HG02973 (cell line): Measurements from ENCODE around the gene PPWD1.
A peak's percentile ranks its signal among the peaks of the same experiment; 100 is the strongest.

Experiments
- ATAC-seq: cut with Tn5 transposase; IDR thresholded peaks from one replicate; pipeline ENCODE4 v1.9.1; 2021; ENCODE audit warnings: moderate library complexity; ENCODE audit not compliant: unreplicated experiment

Gene PPWD1

GRCh38 chr5:65623482-65623881 is 60.4 kb downstream of the PPWD1 start:
- no peak for ATAC-seq

- ATAC-seq = peak; percentile 93
Observed at GRCh38 chr5:65624025-65624570, 61.0 kb downstream of the PPWD1 start, which contains the start of gene TRIM23. Gene TRIM23, minus strand, starts transcription at chr5:65624333. Its CDS starts 59 bp downstream, at chr5:65624274.

GRCh38 chr5:65624571-65625555 is 61.8 kb downstream of the PPWD1 start, which contains the start of the genes SHLD3 and TRAPPC13:
Gene SHLD3, plus strand, starts transcription at chr5:65625027. Its CDS starts 4,561 bp downstream, at chr5:65629588.
Gene TRAPPC13, plus strand, starts transcription at chr5:65625027. Its CDS starts 34 bp downstream, at chr5:65625061.
- peak; percentile 72 for ATAC-seq

GRCh38 chr5:65625743-65626142 is 62.6 kb downstream of the PPWD1 start:
- ATAC-seq = no peak

- no peak for ATAC-seq
Observed at GRCh38 chr5:65630981-65631380, 67.9 kb downstream of the PPWD1 start.
